ENCODE results near the gene MECR.
A peak's percentile ranks its signal among the peaks of the same experiment; 100 is the strongest.

- no peak for TF ChIP-seq RCOR1 (conservative IDR thresholded peaks at IDR 0.05; ENCODE audit: low read depth, low read length)
- no peak for TF ChIP-seq SIN3A (IDR thresholded peaks at IDR 0.05; ENCODE audit: low read depth, low read length)
- TF ChIP-seq CTCF (IDR thresholded peaks at IDR 0.05 in 2 of 3, conservative IDR thresholded peaks at IDR 0.05 in 1 of 3; ENCODE audit: control insufficient read depth in 2 of 3, extremely low read depth in 1 of 3, insufficient read depth in 1 of 3, low read depth in 3 of 3, low read length in 3 of 3) = peak; percentile 32 to 55 (median 47); a peak in 5 of 6 replicates
- no peak for TF ChIP-seq ATF3 (IDR thresholded peaks at IDR 0.05; ENCODE audit: borderline replicate concordance, extremely low read depth, low read depth, low read length)
- TF ChIP-seq, protein P1, sequence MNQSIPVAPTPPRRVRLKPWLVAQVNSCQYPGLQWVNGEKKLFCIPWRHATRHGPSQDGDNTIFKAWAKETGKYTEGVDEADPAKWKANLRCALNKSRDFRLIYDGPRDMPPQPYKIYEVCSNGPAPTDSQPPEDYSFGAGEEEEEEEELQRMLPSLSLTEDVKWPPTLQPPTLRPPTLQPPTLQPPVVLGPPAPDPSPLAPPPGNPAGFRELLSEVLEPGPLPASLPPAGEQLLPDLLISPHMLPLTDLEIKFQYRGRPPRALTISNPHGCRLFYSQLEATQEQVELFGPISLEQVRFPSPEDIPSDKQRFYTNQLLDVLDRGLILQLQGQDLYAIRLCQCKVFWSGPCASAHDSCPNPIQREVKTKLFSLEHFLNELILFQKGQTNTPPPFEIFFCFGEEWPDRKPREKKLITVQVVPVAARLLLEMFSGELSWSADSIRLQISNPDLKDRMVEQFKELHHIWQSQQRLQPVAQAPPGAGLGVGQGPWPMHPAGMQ (IDR thresholded peaks at IDR 0.05; ENCODE audit: borderline replicate concordance) = no peak
- TF ChIP-seq NR2F1 (conservative IDR thresholded peaks at IDR 0.05) = no peak
- TF ChIP-seq STAT1 (conservative IDR thresholded peaks at IDR 0.05) = no peak
- no peak for TF ChIP-seq ZNF274 (IDR thresholded peaks at IDR 0.05; ENCODE audit: insufficient read depth, insufficient read length)
- no peak for TF ChIP-seq E4F1 (IDR thresholded peaks at IDR 0.05; ENCODE audit: borderline replicate concordance, partially characterized antibody)
- TF ChIP-seq POLR2AphosphoS5 (IDR thresholded peaks at IDR 0.05; ENCODE audit: low read length) = no peak
Observed at GRCh38 chr1:29197590-29197924, 33.2 kb downstream of the MECR start.
